Chondrocyte (in vitro differentiated cells): ENCODE data around the gene MRTFA. TPM values are rescaled to one million over a fixed set of nuclear protein-coding genes. Genes with fewer than 3 reads are reported as not detected.

Experiments
- DNase-seq: peaks from one replicate; pipeline ENCODE4 v3.0.0; 2021; ENCODE audit warnings: mixed read lengths, low spot score
- H3K27ac Mint-ChIP-seq: one replicate; pipeline ENCODE4 v1.8.0; 2021; ENCODE audit warnings: mild to moderate bottlenecking, moderate library complexity, mixed read lengths; ENCODE audit not compliant: unreplicated experiment
- H3K27me3 Mint-ChIP-seq: 2 replicates; pipeline ENCODE4 v1.8.0; 2021; ENCODE audit warnings: low read depth, mixed read lengths
- H3K36me3 Mint-ChIP-seq: 2 replicates; pipeline ENCODE4 v1.8.0; 2021; ENCODE audit warnings: low read depth, mixed read lengths
- H3K4me1 Mint-ChIP-seq: 2 replicates; pipeline ENCODE4 v1.8.0; 2021; ENCODE audit warnings: low read depth, mild to moderate bottlenecking, mixed read lengths
- H3K4me3 Mint-ChIP-seq: one replicate; pipeline ENCODE4 v1.8.0; 2021; ENCODE audit warnings: mild to moderate bottlenecking, moderate library complexity, mixed read lengths; ENCODE audit not compliant: unreplicated experiment
- H3K9me3 Mint-ChIP-seq: 2 replicates; pipeline ENCODE4 v1.8.0; 2021; ENCODE audit warnings: low read depth, mixed read lengths
- CTCF ChIP-seq: fragments of 200-600 bp; sonication (generic); IDR thresholded peaks from 2 replicates; pipeline ENCODE4 v1.5.0; 2021; ENCODE audit warnings: antibody characterized with exemption, mild to moderate bottlenecking, moderate library complexity
- total RNA-seq: library from RNA; stranded (reverse); gene quantifications from 3 replicates; pipeline ENCODE4 v1.2.1, GENCODE V29; 2021

MRTFA gene
- total RNA-seq, 1 donor from 2014 or later, result 69.8 TPM

GRCh38 chr22:40403141-40403540 lies 233.4 kb downstream of the MRTFA start:
- TF ChIP-seq CTCF, result no peak
- peaks cover 15% of the 10 kb centered on the region for H3K36me3 Mint-ChIP-seq
- H3K27ac Mint-ChIP-seq, result peak overlapping the region; percentile 39
- H3K9me3 Mint-ChIP-seq, result no peaks in the 10 kb centered on the region
- no peaks in the 10 kb centered on the region for H3K27me3 Mint-ChIP-seq
- DNase-seq, result no peak
- peaks cover 15% of the 10 kb centered on the region for H3K4me1 Mint-ChIP-seq
- no peak overlapping the region for H3K4me3 Mint-ChIP-seq

GRCh38 chr22:40401981-40402406 lies 234.5 kb downstream of the MRTFA start:
- Mint-ChIP-seq H3K27me3 (no peaks in the 10 kb centered on the region), H3K4me1 (peaks cover 27% of the 10 kb centered on the region), H3K27ac (no peak overlapping the region), H3K36me3 (peaks cover 12% of the 10 kb centered on the region), H3K9me3 (no peaks in the 10 kb centered on the region), H3K4me3 (no peak overlapping the region)
- no peak for DNase-seq
- TF ChIP-seq CTCF, result no peak

GRCh38 chr22:40401532-40401931 lies 235.0 kb downstream of the MRTFA start:
- H3K36me3 Mint-ChIP-seq, result peaks cover 12% of the 10 kb centered on the region
- peaks cover 31% of the 10 kb centered on the region for H3K4me1 Mint-ChIP-seq
- no peaks in the 10 kb centered on the region for H3K27me3 Mint-ChIP-seq
- H3K27ac Mint-ChIP-seq, result no peak overlapping the region
- no peak for TF ChIP-seq CTCF
- no peaks in the 10 kb centered on the region for H3K9me3 Mint-ChIP-seq
- no peak for DNase-seq
- no peak overlapping the region for H3K4me3 Mint-ChIP-seq

- Mint-ChIP-seq H3K36me3 (peaks cover 12% of the 10 kb centered on the region), H3K27ac (peak overlapping the region; percentile 60), H3K4me1 (peaks cover 32% of the 10 kb centered on the region), H3K27me3 (no peaks in the 10 kb centered on the region), H3K4me3 (no peak overlapping the region), H3K9me3 (no peaks in the 10 kb centered on the region)
- no peak for DNase-seq
- TF ChIP-seq CTCF, result no peak
These were observed 236.4 kb downstream of the MRTFA start for GRCh38 chr22:40400159-40400558.

- Mint-ChIP-seq H3K4me1 (peaks cover 32% of the 10 kb centered on the region), H3K27ac (peak overlapping the region; percentile 60)
These were observed 236.9 kb downstream of the MRTFA start for GRCh38 chr22:40399621-40400020.

More at GRCh38 chr22:40399621-40400020, 236.9 kb downstream of the MRTFA start:
- DNase-seq, result no peak
- Mint-ChIP-seq H3K36me3 (peaks cover 12% of the 10 kb centered on the region), H3K27me3 (no peaks in the 10 kb centered on the region), H3K4me3 (no peak overlapping the region), H3K9me3 (no peaks in the 10 kb centered on the region)
- TF ChIP-seq CTCF, result no peak
